GM13977 (cell line): ENCODE measurements around the gene BEAN1.

ENCODE experiments used
- DNase-seq: peaks from one replicate; pipeline ENCODE4 v3.0.0; 2012; ENCODE audit warnings: low spot score
- CTCF ChIP-seq: IDR thresholded peaks from 2 replicates; pipeline ENCODE4 v1.5.1; 2012; ENCODE audit warnings: mild to moderate bottlenecking, control low read depth; ENCODE audit not compliant: insufficient read depth; ENCODE audit errors: extremely low read depth, missing control alignments
- in situ Hi-C: fragments of 300-500 bp; cut with MboI; formaldehyde crosslinking; loops from one replicate; pipeline ENCODE4 v1.12.0; 2022; ENCODE audit warnings: low sequenced_read_pairs, low pct_unique_long_range_greater_than_20kb, mixed read lengths, inconsistent platforms; ENCODE audit not compliant: unreplicated experiment

The BEAN1 gene

GRCh38 chr16:66487580-66488275 lies 60.6 kb downstream of the BEAN1 start:
- no peak for DNase-seq
- in situ Hi-C loops = no loop called here
- no peak for TF ChIP-seq CTCF

- no peak for DNase-seq
- in situ Hi-C loops = no loop called here
- no peak for TF ChIP-seq CTCF
Observed at GRCh38 chr16:66488505-66488904, 61.4 kb downstream of the BEAN1 start.

GRCh38 chr16:66489385-66489784 lies 62.3 kb downstream of the BEAN1 start:
- DNase-seq = no peak
- TF ChIP-seq CTCF = no peak
- in situ Hi-C loops = no loop called here

- DNase-seq = no peak
- TF ChIP-seq CTCF = no peak
- in situ Hi-C loops = no loop called here
Observed at GRCh38 chr16:66489818-66490217, 62.7 kb downstream of the BEAN1 start.

GRCh38 chr16:66490774-66491715 lies 64.0 kb downstream of the BEAN1 start:
- no peak for TF ChIP-seq CTCF
- in situ Hi-C loops = no loop called here
- DNase-seq = no peak

- TF ChIP-seq CTCF = no peak
- in situ Hi-C loops = no loop called here
Observed at GRCh38 chr16:66491716-66492064, 64.6 kb downstream of the BEAN1 start.

More at GRCh38 chr16:66491716-66492064, 64.6 kb downstream of the BEAN1 start:
- DNase-seq = no peak
